Measurements from ENCODE around the gene NID1.
"Not testable (repeated sequence)": the region's sequence is repeated elsewhere in the genome, so short reads cannot be mapped to it uniquely, and the experiment has no call there.

Gene NID1

DNA sequence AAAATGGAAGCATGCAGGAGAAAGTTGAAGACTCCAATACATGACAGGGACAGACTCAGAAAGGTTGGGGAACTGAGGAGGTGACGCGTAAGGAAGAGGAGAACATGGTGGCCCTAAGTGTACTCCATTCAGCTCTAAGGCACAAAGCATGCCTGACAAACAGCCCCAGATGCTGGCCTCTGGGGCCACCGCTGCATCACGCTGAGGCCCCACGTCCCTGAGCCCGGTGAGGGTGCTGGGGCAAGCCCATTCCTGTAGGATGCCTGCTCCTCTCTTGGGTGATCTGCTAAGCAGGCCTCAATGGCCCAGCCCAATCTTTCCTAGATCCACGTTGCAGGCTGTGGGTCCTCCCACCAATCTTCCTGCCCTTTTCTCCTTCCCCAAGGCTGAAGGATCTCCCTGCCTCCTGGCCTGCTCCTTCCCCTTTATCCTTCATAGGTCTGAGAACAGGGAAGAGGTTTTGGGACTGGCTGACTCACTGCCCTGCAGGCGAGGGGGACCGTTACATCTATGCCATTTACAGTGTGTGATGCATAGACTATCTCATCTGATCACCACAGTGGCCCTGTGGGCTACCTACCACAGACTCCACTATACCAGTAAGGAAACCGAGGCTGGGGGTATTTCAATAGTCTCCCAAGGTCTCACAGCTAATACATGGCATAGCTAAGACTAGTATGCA, 16.8 kb upstream of the NID1 start:
- no peaks in the 10 kb centered on the region for H3K79me2 ChIP-seq
- no peak overlapping the region for H2AFZ ChIP-seq
- H3K9me3 ChIP-seq (ENCODE audit: control insufficient read depth, low read length), result no peaks in the 10 kb centered on the region
- no peaks in the 10 kb centered on the region for H3K36me3 ChIP-seq (ENCODE audit: control insufficient read depth, insufficient read depth, low read length)
- no peaks in the 10 kb centered on the region for H3K27me3 ChIP-seq (ENCODE audit: control insufficient read depth, insufficient read depth, low read length)
- H3K4me2 ChIP-seq (ENCODE audit: low read length), result no peak overlapping the region
- H3K4me1 ChIP-seq, result no peaks in the 10 kb centered on the region
- H3K9ac ChIP-seq, result no peak overlapping the region
- H3K27ac ChIP-seq, result no peak overlapping the region
- TF ChIP-seq, protein P1, sequence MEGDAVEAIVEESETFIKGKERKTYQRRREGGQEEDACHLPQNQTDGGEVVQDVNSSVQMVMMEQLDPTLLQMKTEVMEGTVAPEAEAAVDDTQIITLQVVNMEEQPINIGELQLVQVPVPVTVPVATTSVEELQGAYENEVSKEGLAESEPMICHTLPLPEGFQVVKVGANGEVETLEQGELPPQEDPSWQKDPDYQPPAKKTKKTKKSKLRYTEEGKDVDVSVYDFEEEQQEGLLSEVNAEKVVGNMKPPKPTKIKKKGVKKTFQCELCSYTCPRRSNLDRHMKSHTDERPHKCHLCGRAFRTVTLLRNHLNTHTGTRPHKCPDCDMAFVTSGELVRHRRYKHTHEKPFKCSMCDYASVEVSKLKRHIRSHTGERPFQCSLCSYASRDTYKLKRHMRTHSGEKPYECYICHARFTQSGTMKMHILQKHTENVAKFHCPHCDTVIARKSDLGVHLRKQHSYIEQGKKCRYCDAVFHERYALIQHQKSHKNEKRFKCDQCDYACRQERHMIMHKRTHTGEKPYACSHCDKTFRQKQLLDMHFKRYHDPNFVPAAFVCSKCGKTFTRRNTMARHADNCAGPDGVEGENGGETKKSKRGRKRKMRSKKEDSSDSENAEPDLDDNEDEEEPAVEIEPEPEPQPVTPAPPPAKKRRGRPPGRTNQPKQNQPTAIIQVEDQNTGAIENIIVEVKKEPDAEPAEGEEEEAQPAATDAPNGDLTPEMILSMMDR (IDR thresholded peaks at IDR 0.05), result no peak
- no peak overlapping the region for H3K4me3 ChIP-seq (ENCODE audit: low read depth, low read length)

DNA sequence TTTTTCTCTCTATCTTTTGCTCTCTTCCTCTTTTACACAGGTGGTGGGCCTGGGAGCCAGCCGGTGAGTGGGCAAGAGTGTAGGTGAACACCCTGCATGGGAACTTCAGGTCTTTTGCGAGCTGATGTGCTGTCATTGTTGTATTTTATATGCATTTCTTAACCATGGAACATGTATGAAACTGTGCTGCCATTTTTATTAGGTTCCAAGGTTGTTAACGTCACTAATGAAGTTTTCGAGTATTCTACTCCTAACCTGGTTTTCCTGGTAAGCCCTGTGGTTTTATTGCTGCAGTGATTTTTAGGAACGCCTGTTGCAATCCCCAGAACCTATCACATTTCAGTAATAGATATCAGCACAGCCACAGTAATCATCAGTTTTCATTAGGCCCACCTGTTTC, 14.8 kb upstream of the NID1 start:
- Histone ChIP-seq H3K27ac (no peak overlapping the region), H3K4me1 (no peaks in the 10 kb centered on the region), H3K9ac (no peak overlapping the region), H3K79me2 (no peaks in the 10 kb centered on the region), H3K36me3 (ENCODE audit: control insufficient read depth, insufficient read depth, low read length) (no peaks in the 10 kb centered on the region), H3K9me3 (ENCODE audit: control insufficient read depth, low read length) (no peaks in the 10 kb centered on the region), H3K27me3 (ENCODE audit: control insufficient read depth, insufficient read depth, low read length) (no peaks in the 10 kb centered on the region), H3K4me2 (ENCODE audit: low read length) (no peak overlapping the region), H3K4me3 (ENCODE audit: low read depth, low read length) (no peak overlapping the region), H2AFZ (no peak overlapping the region)
- TF ChIP-seq, protein P1 (IDR thresholded peaks at IDR 0.05), result no peak

DNA sequence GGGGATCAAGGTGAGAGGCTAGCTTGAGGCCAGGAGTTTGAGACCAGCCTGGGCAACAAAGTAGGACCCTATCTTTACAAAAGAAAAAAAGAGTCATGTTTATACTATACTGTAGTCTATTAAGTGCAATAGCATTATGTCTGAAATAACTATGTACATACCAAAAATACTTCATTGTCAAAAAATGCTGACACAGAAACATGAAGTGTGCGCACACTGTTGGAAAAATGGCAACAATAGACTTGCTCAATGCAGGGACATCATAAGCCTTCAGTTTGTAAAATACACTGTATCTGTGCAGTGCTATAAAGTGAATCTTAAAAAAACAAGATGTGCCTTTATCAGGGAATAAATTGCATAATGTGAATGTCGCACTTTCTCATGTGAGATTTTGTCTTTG, 14.1 kb upstream of the NID1 start:
- Histone ChIP-seq H3K27ac (no peak overlapping the region), H2AFZ (no peak overlapping the region), H3K4me1 (no peaks in the 10 kb centered on the region), H3K9ac (no peak overlapping the region), H3K4me2 (ENCODE audit: low read length) (no peak overlapping the region), H3K9me3 (ENCODE audit: control insufficient read depth, low read length) (no peaks in the 10 kb centered on the region), H3K36me3 (ENCODE audit: control insufficient read depth, insufficient read depth, low read length) (no peaks in the 10 kb centered on the region), H3K79me2 (no peaks in the 10 kb centered on the region), H3K4me3 (ENCODE audit: low read depth, low read length) (no peak overlapping the region), H3K27me3 (ENCODE audit: control insufficient read depth, insufficient read depth, low read length) (no peaks in the 10 kb centered on the region)
- TF ChIP-seq, protein P1 (IDR thresholded peaks at IDR 0.05), result no peak

- H3K79me2 ChIP-seq; H3K27ac ChIP-seq; H3K9ac ChIP-seq; H3K9me3 ChIP-seq (ENCODE audit: control insufficient read depth, low read length); H3K4me2 ChIP-seq (ENCODE audit: low read length); H3K36me3 ChIP-seq (ENCODE audit: control insufficient read depth, insufficient read depth, low read length); H3K4me3 ChIP-seq (ENCODE audit: low read depth, low read length); H3K27me3 ChIP-seq (ENCODE audit: control insufficient read depth, insufficient read depth, low read length); H2AFZ ChIP-seq; H3K4me1 ChIP-seq: not testable (repeated sequence)
Observed at GRCh38 chr1:236078077-236078476, 13.2 kb upstream of the NID1 start.

DNA sequence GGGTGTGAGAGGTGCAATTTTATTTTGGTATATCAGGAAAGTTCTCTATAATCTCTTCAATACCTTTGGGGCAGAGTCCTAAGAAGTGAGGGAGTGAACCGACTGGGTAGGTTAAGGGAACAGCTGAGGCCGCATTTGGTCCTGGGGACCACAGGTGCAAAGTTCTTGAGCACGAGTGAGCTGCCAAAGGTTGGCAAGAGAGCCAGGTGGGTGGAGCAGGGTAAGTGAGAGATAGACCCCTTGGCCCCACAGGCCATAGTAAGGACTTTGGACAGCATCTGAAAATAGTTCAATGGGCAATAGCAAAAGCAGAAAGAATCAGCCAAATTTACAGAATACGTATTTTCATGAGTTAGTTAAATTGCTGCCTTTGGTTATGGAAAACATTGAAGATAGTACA, 11.0 kb upstream of the NID1 start:
- H3K9ac ChIP-seq, result no peak overlapping the region
- TF ChIP-seq, protein P1 (IDR thresholded peaks at IDR 0.05), result no peak
- no peak overlapping the region for H3K4me3 ChIP-seq (ENCODE audit: low read depth, low read length)
- H3K4me2 ChIP-seq (ENCODE audit: low read length), result no peak overlapping the region
- H2AFZ ChIP-seq, result no peak overlapping the region
- no peaks in the 10 kb centered on the region for H3K4me1 ChIP-seq
- no peaks in the 10 kb centered on the region for H3K36me3 ChIP-seq (ENCODE audit: control insufficient read depth, insufficient read depth, low read length)
- no peak overlapping the region for H3K27ac ChIP-seq
- no peaks in the 10 kb centered on the region for H3K79me2 ChIP-seq
- H3K9me3 ChIP-seq (ENCODE audit: control insufficient read depth, low read length), result no peaks in the 10 kb centered on the region
- no peaks in the 10 kb centered on the region for H3K27me3 ChIP-seq (ENCODE audit: control insufficient read depth, insufficient read depth, low read length)

All from parathyroid adenoma (tissue), 2 donors.